Epithelial cell of prostate (primary cell): Measurements from ENCODE around the gene NYAP2.
A peak's percentile ranks its signal among the peaks of the same experiment; 100 is the strongest.

ENCODE experiments used
- DNase-seq: peaks from one replicate; pipeline ENCODE4 v3.0.0-alpha.2; 2011; ENCODE audit warnings: low read depth, low spot score
- H3K27ac ChIP-seq: fragments of 450-650 bp; 2 replicates; pipeline ENCODE4 v1.5.1; 2017; ENCODE audit warnings: mild to moderate bottlenecking

The NYAP2 gene

GRCh38 chr2:225534037-225534436, 134.5 kb downstream of the NYAP2 start:
- no peak overlapping the region for H3K27ac ChIP-seq
- DNase-seq: no peak

- no peak for DNase-seq
- no peak overlapping the region for H3K27ac ChIP-seq
Observed at GRCh38 chr2:225534697-225535096, 135.2 kb downstream of the NYAP2 start.

GRCh38 chr2:225536036-225536435, 136.5 kb downstream of the NYAP2 start:
- no peak for DNase-seq

GRCh38 chr2:225543626-225544025, 144.1 kb downstream of the NYAP2 start:
- H3K27ac ChIP-seq: no peak overlapping the region
- DNase-seq: no peak

More at GRCh38 chr2:225536036-225536435, 136.5 kb downstream of the NYAP2 start:
- H3K27ac ChIP-seq: no peak overlapping the region

GRCh38 chr2:225556461-225556860, 157.0 kb downstream of the NYAP2 start:
- DNase-seq: no peak

GRCh38 chr2:225558399-225559071, 159.0 kb downstream of the NYAP2 start:
- H3K27ac ChIP-seq: no peak overlapping the region
- no peak for DNase-seq

More at GRCh38 chr2:225556461-225556860, 157.0 kb downstream of the NYAP2 start:
- no peak overlapping the region for H3K27ac ChIP-seq

GRCh38 chr2:225559072-225559415, 159.5 kb downstream of the NYAP2 start:
- no peak for DNase-seq
- H3K27ac ChIP-seq: no peak overlapping the region

GRCh38 chr2:225566798-225567197, 167.3 kb downstream of the NYAP2 start:
- peak; percentile 24 for DNase-seq
- H3K27ac ChIP-seq: no peak overlapping the region

GRCh38 chr2:225569995-225570394, 170.5 kb downstream of the NYAP2 start:
- no peak for DNase-seq
- no peak overlapping the region for H3K27ac ChIP-seq

GRCh38 chr2:225573603-225574002, 174.1 kb downstream of the NYAP2 start:
- no peak overlapping the region for H3K27ac ChIP-seq
- DNase-seq: no peak

GRCh38 chr2:225574582-225575138, 175.2 kb downstream of the NYAP2 start:
- DNase-seq: no peak

GRCh38 chr2:225581135-225581534, 181.6 kb downstream of the NYAP2 start:
- no peak overlapping the region for H3K27ac ChIP-seq
- no peak for DNase-seq

More at GRCh38 chr2:225574582-225575138, 175.2 kb downstream of the NYAP2 start:
- no peak overlapping the region for H3K27ac ChIP-seq

- no peak overlapping the region for H3K27ac ChIP-seq
- DNase-seq: no peak
Observed at GRCh38 chr2:225581906-225582305, 182.4 kb downstream of the NYAP2 start.

- DNase-seq: no peak
- H3K27ac ChIP-seq: no peak overlapping the region
Observed at GRCh38 chr2:225582355-225583116, 183.0 kb downstream of the NYAP2 start.

- DNase-seq: no peak
- H3K27ac ChIP-seq: no peak overlapping the region
Observed at GRCh38 chr2:225584796-225585195, 185.3 kb downstream of the NYAP2 start.

- H3K27ac ChIP-seq: no peak overlapping the region
- no peak for DNase-seq
Observed at GRCh38 chr2:225590932-225591331, 191.4 kb downstream of the NYAP2 start.

GRCh38 chr2:225597911-225598310, 198.4 kb downstream of the NYAP2 start:
- no peak for DNase-seq
- H3K27ac ChIP-seq: no peak overlapping the region

GRCh38 chr2:225598426-225598825, 198.9 kb downstream of the NYAP2 start:
- DNase-seq: no peak
- no peak overlapping the region for H3K27ac ChIP-seq

- DNase-seq: no peak
- H3K27ac ChIP-seq: no peak overlapping the region
Observed at GRCh38 chr2:225598897-225599296, 199.4 kb downstream of the NYAP2 start.

- no peak overlapping the region for H3K27ac ChIP-seq
- no peak for DNase-seq
Observed at GRCh38 chr2:225599856-225600255, 200.3 kb downstream of the NYAP2 start.

- DNase-seq: no peak
- no peak overlapping the region for H3K27ac ChIP-seq
Observed at GRCh38 chr2:225600444-225600843, 200.9 kb downstream of the NYAP2 start.
